Measurements from ENCODE around the gene PLK1.

PLK1 gene

GRCh38 chr16:23642246-23642774 is 36.4 kb upstream of the PLK1 start:
- no peak for TF ChIP-seq CTCF (IDR thresholded peaks at IDR 0.05; ENCODE audit: low read length, missing control alignments)
- peak overlapping the region; percentile 88 for H3K4me3 ChIP-seq (replicated peaks; ENCODE audit: low read depth, low read length)
- no peak for DNase-seq (ENCODE audit: low read depth)

- TF ChIP-seq CTCF (IDR thresholded peaks at IDR 0.05; ENCODE audit: low read length, missing control alignments) = no peak
- no peak overlapping the region for H3K4me3 ChIP-seq (replicated peaks; ENCODE audit: low read depth, low read length)
- DNase-seq (ENCODE audit: low read depth) = peak; percentile 21
Observed at GRCh38 chr16:23650674-23651416, 27.8 kb upstream of the PLK1 start.

GRCh38 chr16:23651943-23652468 is 26.7 kb upstream of the PLK1 start:
- no peak for TF ChIP-seq CTCF (IDR thresholded peaks at IDR 0.05; ENCODE audit: low read length, missing control alignments)

GRCh38 chr16:23663918-23664317 is 14.8 kb upstream of the PLK1 start:
- no peak overlapping the region for H3K4me3 ChIP-seq (replicated peaks; ENCODE audit: low read depth, low read length)
- DNase-seq (ENCODE audit: low read depth) = no peak
- TF ChIP-seq CTCF (IDR thresholded peaks at IDR 0.05; ENCODE audit: low read length, missing control alignments) = no peak

More at GRCh38 chr16:23651943-23652468, 26.7 kb upstream of the PLK1 start:
- H3K4me3 ChIP-seq (replicated peaks; ENCODE audit: low read depth, low read length) = no peak overlapping the region
- DNase-seq (ENCODE audit: low read depth) = no peak

- no peak for DNase-seq (ENCODE audit: low read depth)
- no peak overlapping the region for H3K4me3 ChIP-seq (replicated peaks; ENCODE audit: low read depth, low read length)
- TF ChIP-seq CTCF (IDR thresholded peaks at IDR 0.05; ENCODE audit: low read length, missing control alignments) = no peak
Observed at GRCh38 chr16:23666571-23667354, 11.9 kb upstream of the PLK1 start.

GRCh38 chr16:23667355-23667659 is 11.4 kb upstream of the PLK1 start:
- TF ChIP-seq CTCF (IDR thresholded peaks at IDR 0.05; ENCODE audit: low read length, missing control alignments) = no peak
- no peak for DNase-seq (ENCODE audit: low read depth)
- H3K4me3 ChIP-seq (replicated peaks; ENCODE audit: low read depth, low read length) = no peak overlapping the region

All from fibroblast of pulmonary artery (primary cell).